Measurements from ENCODE around the gene ZNF652. TPM values are rescaled to one million over a fixed set of nuclear protein-coding genes. Genes with fewer than 3 reads are reported as not detected.

ZNF652 gene
- total and polyA plus RNA-seq, 2 of the 4 experiments (the other 2 are of a cell fraction) = 3.6 to 8.8 TPM

GRCh38 chr17:49260011-49260816 is 101.8 kb downstream of the ZNF652 start:
- BruUV-seq (replicated peaks) = no TSS peak
- H2BK120ac ChIP-seq (ENCODE audit: low read depth, low read length) = peak overlapping the region; percentile 28
- H3K9ac ChIP-seq (ENCODE audit: low read depth, low read length) = peak overlapping the region; percentile 31; the same call in 1 of the 2 replicates
- H3K79me1 ChIP-seq (ENCODE audit: low read depth in 1 of 2, low read length in 2 of 2) = no peaks in the 10 kb centered on the region
- peak overlapping the region; percentile 66 for H3K4me2 ChIP-seq (ENCODE audit: low read depth, low read length)
- no peaks in the 10 kb centered on the region for H4K20me1 ChIP-seq (ENCODE audit: insufficient read depth, low read length)
- H2BK15ac ChIP-seq (ENCODE audit: low read depth, low read length) = peak overlapping the region; percentile 1; the same call in 1 of the 3 replicates
- H3K4me3 ChIP-seq (ENCODE audit: insufficient read depth, low read depth, low read length) = peak overlapping the region; percentile 46
- H3K9me1 ChIP-seq (ENCODE audit: insufficient read depth, low read length) = no peaks in the 10 kb centered on the region
- H2AFZ ChIP-seq (replicated peaks; ENCODE audit: low read length, poor library complexity) = peak overlapping the region; percentile 96
- 3% methylated on average over 12 of the region's 77 CpGs; no CpG with 5 or more reads in 1 of the 2 experiments for WGBS, 2 experiments (ENCODE audit: extremely low coverage in 2 of 2, insufficient read length in 1 of 2)
- peak overlapping the region; percentile 57; the same call in 1 of the 2 replicates for H3K23ac ChIP-seq (ENCODE audit: low read depth, low read length)
- dilution Hi-C loops (cut with HindIII; ENCODE audit: low sequenced_read_pairs, unreplicated experiment) (no loop called here), in situ Hi-C loops (cut with MboI; ENCODE audit: low sequenced_read_pairs) (no loop called here), intact Hi-C loops (cut with micrococcal nuclease) (no loop called here)
- TF ChIP-seq MAZ (IDR thresholded peaks at IDR 0.05; ENCODE audit: borderline replicate concordance, low read depth, low read length) (peak; percentile 45; the same call in 1 of the 2 replicates), RAD21 (IDR thresholded peaks at IDR 0.05; ENCODE audit: low read length) (no peak), RFX5 (IDR thresholded peaks at IDR 0.05; ENCODE audit: low read depth, low read length) (no peak), CEBPB (IDR thresholded peaks at IDR 0.05; ENCODE audit: low read depth, low read length) (no peak), BHLHE40 (IDR thresholded peaks at IDR 0.05; ENCODE audit: low read depth, low read length) (0 out of 2 replicates have a peak, but pooled peaks have one; percentile 45), SMC3 (IDR thresholded peaks at IDR 0.05; ENCODE audit: low read depth, low read length) (no peak), CTCF (conservative IDR thresholded peaks at IDR 0.05; ENCODE audit: low read depth, low read length) (no peak), POLR2A (IDR thresholded peaks at IDR 0.05; ENCODE audit: low read depth, low read length) (peak; percentile 63), NFE2L2 (IDR thresholded peaks at IDR 0.05; ENCODE audit: low read depth, low read length) (no peak), RCOR1 (IDR thresholded peaks at IDR 0.05; ENCODE audit: insufficient replicate concordance, low read length) (peak; percentile 12)
- TF ChIP-seq, protein P1, sequence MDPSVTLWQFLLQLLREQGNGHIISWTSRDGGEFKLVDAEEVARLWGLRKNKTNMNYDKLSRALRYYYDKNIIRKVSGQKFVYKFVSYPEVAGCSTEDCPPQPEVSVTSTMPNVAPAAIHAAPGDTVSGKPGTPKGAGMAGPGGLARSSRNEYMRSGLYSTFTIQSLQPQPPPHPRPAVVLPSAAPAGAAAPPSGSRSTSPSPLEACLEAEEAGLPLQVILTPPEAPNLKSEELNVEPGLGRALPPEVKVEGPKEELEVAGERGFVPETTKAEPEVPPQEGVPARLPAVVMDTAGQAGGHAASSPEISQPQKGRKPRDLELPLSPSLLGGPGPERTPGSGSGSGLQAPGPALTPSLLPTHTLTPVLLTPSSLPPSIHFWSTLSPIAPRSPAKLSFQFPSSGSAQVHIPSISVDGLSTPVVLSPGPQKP (IDR thresholded peaks at IDR 0.05; ENCODE audit: borderline replicate concordance, low read depth, low read length) = no peak
- H4K8ac ChIP-seq (ENCODE audit: low read depth in 2 of 2, low read length in 2 of 2) = peak overlapping the region; percentile 48 to 78
- peak overlapping the region; percentile 33; the same call in 1 of the 2 replicates for H3K27ac ChIP-seq (ENCODE audit: insufficient read depth, low read length)
- H4K91ac ChIP-seq (ENCODE audit: insufficient read depth, low read depth, low read length) = peak overlapping the region; percentile 45
- ChIA-PET CTCF (interaction anchor here (0.7 kb wide), 3 partner anchors 24 to 1077 kb away, joined by 3 to 11 read pairs (median 4); no protein-coding TSS in a partner anchor), POLR2A (ENCODE audit: unreplicated experiment) (interaction anchor here (0.6 to 1.0 kb wide), 3 partner anchors 25 to 536 kb away, joined by 3 to 4 read pairs (median 4); no protein-coding TSS in a partner anchor)
- no peaks in the 10 kb centered on the region for H3K9me3 ChIP-seq (ENCODE audit: control insufficient read depth, insufficient read depth, low read length)
- peak overlapping the region; percentile 62 for H3K4ac ChIP-seq (ENCODE audit: low read depth, low read length)
- peak; percentile 84 for ATAC-seq (ENCODE audit: low read depth)
- H2BK20ac ChIP-seq (ENCODE audit: low read depth, low read length) = no peak overlapping the region
- H4K5ac ChIP-seq (ENCODE audit: low read depth, low read length) = peak overlapping the region; percentile 82
- H2AK5ac ChIP-seq (ENCODE audit: low read depth, low read length) = peak overlapping the region; percentile 0; the same call in 1 of the 2 replicates
- H3K14ac ChIP-seq (replicated peaks; ENCODE audit: low read depth, low read length) = 0 out of 2 replicates have a peak overlapping the region, but pooled peaks have one; percentile 39
- H3K4me1 ChIP-seq (ENCODE audit: control insufficient read depth, insufficient read depth, low read length) = peaks cover 2% of the 10 kb centered on the region; the same call in 1 of the 2 replicates
- peak overlapping the region; percentile 2 for H3K18ac ChIP-seq (ENCODE audit: low read depth, low read length)
- DNase-seq = peak; percentile 21
- H2BK5ac ChIP-seq (ENCODE audit: low read depth, low read length, poor library complexity, severe bottlenecking) = peak overlapping the region; percentile 31
- H3K27me3 ChIP-seq (ENCODE audit: control insufficient read depth, insufficient read depth, low read length) = no peaks in the 10 kb centered on the region
- no peaks in the 10 kb centered on the region for H3K36me3 ChIP-seq (ENCODE audit: control insufficient read depth, insufficient read depth, low read length)
- H2AK9ac ChIP-seq (replicated peaks; ENCODE audit: low read depth, low read length, poor library complexity) = peak overlapping the region; percentile 78
- H3K56ac ChIP-seq (ENCODE audit: extremely low read depth, insufficient read depth, low read length) = peak overlapping the region; percentile 22; the same call in 1 of the 2 replicates

Measured in IMR-90 (cell line).